PC-3 (cell line): ENCODE measurements around the gene OR2B2.

Experiments used
- CTCF ChIP-seq: fragments of 300-600 bp; sonication (generic); conservative IDR thresholded peaks from 2 replicates; pipeline ENCODE4 v1.5.1; 2017; ENCODE audit warnings: antibody characterized with exemption, low read depth, mild to moderate bottlenecking, low read length
- EZH2 ChIP-seq: fragments of 300-600 bp; sonication (generic); IDR thresholded peaks from one replicate; pipeline ENCODE4 v1.6.1; 2017; ENCODE audit warnings: antibody characterized with exemption, mild to moderate bottlenecking, low read length; ENCODE audit not compliant: unreplicated experiment
- EZH2phosphoT487 ChIP-seq: fragments of 300-600 bp; sonication (generic); IDR thresholded peaks from 2 replicates; pipeline ENCODE4 v1.6.1; 2018; ENCODE audit warnings: mild to moderate bottlenecking, antibody characterized with exemption, low read length, borderline replicate concordance

GRCh38 chr6:27893836-27894807 is 18.1 kb downstream of the OR2B2 start:
- TF ChIP-seq CTCF = no peak
- TF ChIP-seq EZH2 = no peak
- TF ChIP-seq EZH2phosphoT487 = no peak
